ENCODE measurements around the gene USP6NL.

DNA sequence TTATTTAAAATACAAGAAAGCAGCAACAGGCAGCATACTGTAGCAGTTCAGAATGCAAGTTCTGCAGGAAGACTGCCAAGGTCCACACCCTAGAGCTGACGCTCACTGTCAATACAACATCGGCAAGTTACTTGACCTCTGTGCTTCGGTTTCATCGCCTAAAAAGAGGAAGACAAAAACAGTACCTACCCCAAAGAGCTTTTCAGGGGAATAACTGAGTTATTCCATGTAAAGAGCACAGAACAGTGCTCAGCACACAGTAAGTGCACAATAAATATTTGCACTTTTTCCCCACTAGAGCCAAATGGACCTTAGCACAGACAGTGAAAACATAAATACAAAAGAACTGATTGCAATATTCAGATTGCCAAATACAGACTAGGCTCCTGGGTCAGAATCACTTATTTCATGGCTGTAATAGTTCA lies 88.6 kb downstream of the USP6NL start:
- TF ChIP-seq, protein P1, sequence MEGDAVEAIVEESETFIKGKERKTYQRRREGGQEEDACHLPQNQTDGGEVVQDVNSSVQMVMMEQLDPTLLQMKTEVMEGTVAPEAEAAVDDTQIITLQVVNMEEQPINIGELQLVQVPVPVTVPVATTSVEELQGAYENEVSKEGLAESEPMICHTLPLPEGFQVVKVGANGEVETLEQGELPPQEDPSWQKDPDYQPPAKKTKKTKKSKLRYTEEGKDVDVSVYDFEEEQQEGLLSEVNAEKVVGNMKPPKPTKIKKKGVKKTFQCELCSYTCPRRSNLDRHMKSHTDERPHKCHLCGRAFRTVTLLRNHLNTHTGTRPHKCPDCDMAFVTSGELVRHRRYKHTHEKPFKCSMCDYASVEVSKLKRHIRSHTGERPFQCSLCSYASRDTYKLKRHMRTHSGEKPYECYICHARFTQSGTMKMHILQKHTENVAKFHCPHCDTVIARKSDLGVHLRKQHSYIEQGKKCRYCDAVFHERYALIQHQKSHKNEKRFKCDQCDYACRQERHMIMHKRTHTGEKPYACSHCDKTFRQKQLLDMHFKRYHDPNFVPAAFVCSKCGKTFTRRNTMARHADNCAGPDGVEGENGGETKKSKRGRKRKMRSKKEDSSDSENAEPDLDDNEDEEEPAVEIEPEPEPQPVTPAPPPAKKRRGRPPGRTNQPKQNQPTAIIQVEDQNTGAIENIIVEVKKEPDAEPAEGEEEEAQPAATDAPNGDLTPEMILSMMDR (conservative IDR thresholded peaks at IDR 0.05; ENCODE audit: low read depth, low read length), result no peak
- no peak for TF ChIP-seq EZH2 (IDR thresholded peaks at IDR 0.05; ENCODE audit: borderline replicate concordance, low read depth, low read length, poor library complexity, severe bottlenecking)

Data from A673 (cell line).